H1 (cell line): ENCODE data around the gene WRAP53. TPM values are rescaled to one million over a fixed set of nuclear protein-coding genes. Genes with fewer than 3 reads are reported as not detected.

Experiments used
- CTCF ChIA-PET: fragments of 300-600 bp; sonication (Branson Sonifier 250); formaldehyde crosslinking; loops from one replicate; lab custom pipeline; 2021; ENCODE audit not compliant: partially characterized antibody; lab: Charles Lee
- POLR2A ChIA-PET: fragments of 300-600 bp; sonication (Branson Sonifier 250); formaldehyde crosslinking; loops from one replicate; lab custom pipeline; 2021; ENCODE audit warnings: inconsistent platforms; ENCODE audit not compliant: partially characterized antibody; lab: Charles Lee
- DNase-seq, 2 experiments: peaks; one replicate each; pipeline versions ENCODE4 v3.0.0 to v3.0.0-alpha.2; 2010 to 2022; ENCODE audit warnings: low spot score in 2 of 2, low read depth in 1 of 2, mixed read lengths in 1 of 2
- FAIRE-seq: peaks from 2 replicates; lab custom pipeline; 2011; peaks lifted over from hg19 to GRCh38; lab: Jason Lieb, UNC
- H2AFZ ChIP-seq: 2 replicates; pipeline ENCODE4 v1.8.1; 2012; ENCODE audit warnings: low read length, inconsistent platforms
- H2AK5ac ChIP-seq: 2 replicates; pipeline ENCODE4 v1.6.1; 2013; ENCODE audit warnings: low read depth, low read length
- H2BK120ac ChIP-seq: replicated peaks from 2 replicates; pipeline ENCODE3; 2013; ENCODE audit warnings: low read depth, low read length, inconsistent platforms
- H2BK12ac ChIP-seq: 2 replicates; pipeline ENCODE4 v1.6.1; 2013; ENCODE audit warnings: low read depth, low read length
- H2BK15ac ChIP-seq: 2 replicates; pipeline ENCODE4 v1.6.1; 2013; ENCODE audit warnings: low read length
- H2BK20ac ChIP-seq: 2 replicates; pipeline ENCODE4 v1.6.1; 2013; ENCODE audit warnings: low read length
- H2BK5ac ChIP-seq: 2 replicates; pipeline ENCODE4 v1.6.1; 2013; ENCODE audit warnings: low read depth, low read length
- H3K14ac ChIP-seq: 2 replicates; pipeline ENCODE4 v1.6.1; 2013; ENCODE audit warnings: inconsistent platforms; ENCODE audit not compliant: insufficient read length
- H3K18ac ChIP-seq: 2 replicates; pipeline ENCODE4 v1.6.1; 2013; ENCODE audit warnings: low read length; ENCODE audit errors: extremely low read depth
- H3K23ac ChIP-seq: 2 replicates; pipeline ENCODE4 v1.6.1; 2013; ENCODE audit warnings: inconsistent platforms; ENCODE audit not compliant: insufficient read length
- H3K23me2 ChIP-seq: 2 replicates; pipeline ENCODE4 v1.6.1; 2013; ENCODE audit warnings: low read depth, low read length
- H3K27ac ChIP-seq: 2 replicates; pipeline ENCODE4 v1.6.1; 2011; ENCODE audit warnings: low read depth, low read length, inconsistent platforms
- H3K27me3 ChIP-seq, 4 experiments: replicated peaks in 1 of 4; 1 replicate in 1 of 4; 2 replicates in 3 of 4; pipeline versions ENCODE4 v1.6.1 to v1.8.1; 2011 to 2013; ENCODE audit warnings: low read length in 3 of 4, mild to moderate bottlenecking in 3 of 4, inconsistent platforms in 2 of 4, mixed read lengths in 2 of 4, moderate library complexity in 1 of 4; ENCODE audit not compliant: control insufficient read depth in 3 of 4, insufficient read depth in 3 of 4; ENCODE audit errors: extremely low read depth in 1 of 4
- H3K36me3 ChIP-seq, 4 experiments: 2 replicates each; pipeline versions ENCODE4 v1.6.1 to v1.8.1; 2011 to 2013; ENCODE audit warnings: mild to moderate bottlenecking in 4 of 4, low read length in 3 of 4, moderate library complexity in 2 of 4, control low read depth in 1 of 4, inconsistent platforms in 1 of 4; ENCODE audit not compliant: insufficient read depth in 4 of 4, control insufficient read depth in 2 of 4
- H3K4ac ChIP-seq: replicated peaks from 2 replicates; pipeline ENCODE3; 2013; ENCODE audit warnings: low read length, low read depth, mixed read lengths, inconsistent platforms; ENCODE audit not compliant: insufficient read length
- H3K4me1 ChIP-seq, 4 experiments: replicated peaks in 1 of 4; 1 replicate in 1 of 4; 2 replicates in 3 of 4; pipeline versions ENCODE4 v1.6.1 to v1.8.1; 2011 to 2013; ENCODE audit warnings: low read length in 3 of 4, inconsistent platforms in 2 of 4, mixed read lengths in 1 of 4; ENCODE audit not compliant: insufficient read depth in 4 of 4, control insufficient read depth in 3 of 4
- H3K4me2 ChIP-seq, 2 experiments: 2 replicates each; pipeline versions ENCODE4 v1.6.1 to v1.8.1; 2011 to 2013; ENCODE audit warnings: low read depth in 2 of 2, low read length in 2 of 2, control low read depth in 1 of 2, inconsistent platforms in 1 of 2, mild to moderate bottlenecking in 1 of 2; ENCODE audit not compliant: insufficient read depth in 1 of 2
- H3K4me3 ChIP-seq, 4 experiments: fragments of 200-600, 300-600 bp in 1 of 4; sonication (generic), shearing (Covaris generic), sonication (Bioruptor Twin) in 1 of 4; 2 replicates each; pipeline versions ENCODE4 v1.5.1 to v1.8.1; 2011 to 2016; ENCODE audit warnings: low read length in 4 of 4, low read depth in 3 of 4, control low read depth in 2 of 4, inconsistent platforms in 2 of 4, mild to moderate bottlenecking in 2 of 4, mixed read lengths in 1 of 4, moderate library complexity in 1 of 4; ENCODE audit not compliant: insufficient read depth in 2 of 4; ENCODE audit errors: extremely low read depth in 1 of 4
- H3K56ac ChIP-seq: replicated peaks from 2 replicates; pipeline ENCODE3; 2013; ENCODE audit warnings: low read depth, mild to moderate bottlenecking, mixed read lengths, low read length, inconsistent platforms; ENCODE audit not compliant: insufficient read length
- H3K79me1 ChIP-seq: 2 replicates; pipeline ENCODE4 v1.6.1; 2013; ENCODE audit warnings: low read depth, low read length, control low read depth
- H3K79me2 ChIP-seq, 2 experiments: 2 replicates each; pipeline versions ENCODE4 v1.6.1 to v1.8.1; 2012 to 2013; ENCODE audit warnings: low read length in 2 of 2, mild to moderate bottlenecking in 2 of 2, inconsistent platforms in 1 of 2; ENCODE audit not compliant: insufficient read depth in 2 of 2, control insufficient read depth in 1 of 2
- H3K9ac ChIP-seq, 4 experiments: replicated peaks in 1 of 4; 1 replicate in 1 of 4; 2 replicates in 3 of 4; pipeline versions ENCODE4 v1.6.1 to v1.8.1; 2011 to 2013; ENCODE audit warnings: low read depth in 3 of 4, low read length in 3 of 4, control low read depth in 2 of 4, mild to moderate bottlenecking in 2 of 4, moderate library complexity in 2 of 4, inconsistent platforms in 1 of 4; ENCODE audit errors: extremely low read depth in 1 of 4
- H3K9me3 ChIP-seq, 2 experiments: 2 replicates each; pipeline versions ENCODE4 v1.6.1 to v1.8.1; 2012 to 2013; ENCODE audit warnings: mild to moderate bottlenecking in 2 of 2, moderate library complexity in 2 of 2, control low read depth in 1 of 2, inconsistent platforms in 1 of 2, low read depth in 1 of 2, low read length in 1 of 2, mixed read lengths in 1 of 2; ENCODE audit not compliant: insufficient read depth in 2 of 2
- H4K20me1 ChIP-seq, 2 experiments: replicated peaks in 1 of 2; 2 replicates each; pipeline versions ENCODE3 to v1.8.1; 2011 to 2013; ENCODE audit warnings: inconsistent platforms in 2 of 2, low read length in 2 of 2, mild to moderate bottlenecking in 1 of 2; ENCODE audit not compliant: insufficient read depth in 2 of 2, control insufficient read depth in 1 of 2
- H4K5ac ChIP-seq: 2 replicates; pipeline ENCODE4 v1.6.1; 2013; ENCODE audit warnings: low read length, low read depth, mixed read lengths, inconsistent platforms; ENCODE audit not compliant: insufficient read length
- H4K8ac ChIP-seq: 2 replicates; pipeline ENCODE4 v1.8.0; 2013; ENCODE audit warnings: mild to moderate bottlenecking, moderate library complexity, low read length, inconsistent platforms; ENCODE audit not compliant: insufficient read depth; ENCODE audit errors: extremely low read depth
- H4K91ac ChIP-seq: replicated peaks from 2 replicates; pipeline ENCODE3; 2013; ENCODE audit warnings: low read length, mixed read lengths, inconsistent platforms; ENCODE audit not compliant: insufficient read length
- CBX5 ChIP-seq: fragments of 300-800, 300-1000 bp; sonication (generic); IDR thresholded peaks from 2 replicates; pipeline ENCODE4 v1.7.1; 2016; ENCODE audit warnings: antibody characterized with exemption, low read length, low read depth
- CBX8 ChIP-seq: fragments of 300-800, 300-1000 bp; sonication (generic); IDR thresholded peaks from 2 replicates; pipeline ENCODE4 v1.7.1; 2016; ENCODE audit warnings: low read depth, low read length, borderline replicate concordance
- JUND ChIP-seq: IDR thresholded peaks from 2 replicates; pipeline ENCODE4 v1.6.1; 2011; ENCODE audit warnings: mild to moderate bottlenecking, improper control_type of control experiment, low read length
- KDM4A ChIP-seq: IDR thresholded peaks from one replicate; pipeline ENCODE4 v1.7.1; 2012; ENCODE audit warnings: low read depth, mild to moderate bottlenecking, moderate library complexity, low read length, inconsistent platforms; ENCODE audit not compliant: severe bottlenecking
- SAP30 ChIP-seq: fragments of 300-600 bp; sonication (generic); IDR thresholded peaks from 2 replicates; pipeline ENCODE4 v1.7.1; 2012; ENCODE audit warnings: low read length, moderate library complexity, mild to moderate bottlenecking, inconsistent platforms; ENCODE audit not compliant: insufficient read depth, insufficient replicate concordance
- SIX5 ChIP-seq: IDR thresholded peaks from 2 replicates; pipeline ENCODE4 v1.6.1; 2011; ENCODE audit warnings: mild to moderate bottlenecking, low read depth, low read length
- SP4 ChIP-seq: IDR thresholded peaks from 2 replicates; pipeline ENCODE4 v1.6.1; 2012; ENCODE audit warnings: low read length, inconsistent platforms
- SUZ12 ChIP-seq: fragments of 200-600 bp; sonication (generic); IDR thresholded peaks from 2 replicates; pipeline ENCODE4 v1.6.1; 2012; ENCODE audit warnings: mild to moderate bottlenecking, inconsistent platforms, low read length, moderate library complexity, mixed read lengths
- WGBS, 2 experiments: shearing (Covaris generic) in 1 of 2; methylation state at CpG; one replicate each; pipeline versions ENCODE4 v1.1.6 to v1.1.7; 2013 to 2015; ENCODE audit warnings: low lambda C conversion rate in 2 of 2, mixed read lengths in 2 of 2, inconsistent platforms in 1 of 2, low coverage in 1 of 2, missing lambda C conversion rate in 1 of 2; ENCODE audit not compliant: insufficient replicate concordance in 2 of 2, insufficient coverage in 1 of 2, insufficient read length in 1 of 2; ENCODE audit errors: extremely low coverage in 1 of 2, missing lambda C conversion rate in 1 of 2; 5-methylcytosine and 5-hydroxymethylcytosine counted together
- polyA plus RNA-seq, 7 experiments: library from polyadenylated mRNA; depleted of rRNA in 3 of 7; stranded (reverse) in 5 of 7; unstranded in 2 of 7; fragments of >200 nt in 5 of 7; fragments of 200-250 nt in 2 of 7; gene quantifications; 1 replicate in 5 of 7; 2 replicates in 1 of 7; 4 replicates in 1 of 7; pipeline versions ENCODE4 v1.2.1 to v1.2.3, GENCODE V29; 2011 to 2013; ENCODE audit warnings: missing spikeins in 2 of 7, mixed read lengths in 2 of 7
- total RNA-seq: library from RNA; stranded (reverse); fragmentation: NEBNext Ultra II Directional; extraction: Animal tissue kit (Norgen Biotek cat#: 25700); gene quantifications from 2 replicates; pipeline ENCODE4 v1.2.1, GENCODE V29; 2021

WRAP53 gene
- total and polyA plus RNA-seq, 2 of the 8 experiments (the other 6 are each of a cell fraction or from before 2014, with no cell fraction given) = 29.2 to 30.1 TPM

DNA sequence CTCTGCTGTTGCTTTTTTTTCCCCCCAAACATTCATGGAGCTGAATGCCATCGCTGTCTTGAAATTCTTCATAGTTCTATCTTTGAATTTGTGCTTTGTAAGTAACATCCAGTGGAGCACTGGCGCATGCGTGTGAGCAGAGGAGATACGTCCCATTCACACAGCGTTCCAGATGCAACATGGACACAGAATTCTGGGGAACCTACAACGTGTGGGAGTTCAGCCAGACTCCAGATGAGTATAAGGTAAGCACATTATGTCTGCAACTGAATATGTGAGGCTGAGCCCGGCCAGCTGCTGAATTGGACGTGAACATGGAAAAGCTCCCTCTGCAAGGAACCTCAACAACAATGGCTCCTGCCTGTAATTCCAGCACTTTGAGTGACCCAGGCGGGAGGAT is 41.8 kb upstream of the WRAP53 start:
- H2AFZ ChIP-seq = no peak overlapping the region
- no peak overlapping the region for H3K23ac ChIP-seq
- no peak overlapping the region for H4K8ac ChIP-seq
- TF ChIP-seq SP4 = no peak
- no peak for TF ChIP-seq JUND
- no peak for TF ChIP-seq SAP30
- TF ChIP-seq CBX5 = no peak
- no peak for TF ChIP-seq SUZ12
- no peak for TF ChIP-seq CBX8
- no peak for TF ChIP-seq KDM4A
- TF ChIP-seq SIX5 = no peak
- H3K18ac ChIP-seq = no peak overlapping the region
- WGBS, 2 experiments = 82% methylated on average over 9 of the region's 9 CpGs; no CpG with 5 or more reads in 1 of the 2 experiments
- no peak overlapping the region for H3K4me2 ChIP-seq
- no peaks in the 10 kb centered on the region for H3K9me3 ChIP-seq
- no peak overlapping the region for H4K5ac ChIP-seq
- H3K79me1 ChIP-seq = no peaks in the 10 kb centered on the region
- no peak overlapping the region for H2BK5ac ChIP-seq
- H3K56ac ChIP-seq = no peak overlapping the region
- FAIRE-seq (no peak), DNase-seq (no peak)
- H3K4ac ChIP-seq = no peak overlapping the region
- CTCF ChIA-PET = interaction anchor here (1.0 to 18.2 kb wide), 6 partner anchors 13 to 41 kb away, joined by 3 to 211 read pairs (median 13); partner anchors contain the start of genes SAT2, SHBG, TP53 and WRAP53
- H3K79me2 ChIP-seq = no peaks in the 10 kb centered on the region
- H3K9ac ChIP-seq = no peak overlapping the region
- H2BK12ac ChIP-seq = no peak overlapping the region
- H2BK20ac ChIP-seq = no peak overlapping the region
- H2BK15ac ChIP-seq = no peak overlapping the region
- peaks cover 9% of the 10 kb centered on the region for H3K23me2 ChIP-seq
- no peak overlapping the region for H4K91ac ChIP-seq
- no peak overlapping the region for H2AK5ac ChIP-seq
- H3K14ac ChIP-seq = no peak overlapping the region
- no peak overlapping the region for H3K27ac ChIP-seq
- peaks cover 0 to 1% of the 10 kb centered on the region in 2 experiments for H4K20me1 ChIP-seq
- H3K36me3 ChIP-seq = no peaks in the 10 kb centered on the region
- POLR2A ChIA-PET = interaction anchor here (58.0 to 79.4 kb wide), 2 partner anchors 6 to 20 kb away, joined by 2272 read pairs; partner anchors contain the start of genes ATP1B2, FXR2, SAT2 and SHBG
- no peak overlapping the region for H3K4me3 ChIP-seq
- no peak overlapping the region for H2BK120ac ChIP-seq
- H3K27me3 ChIP-seq = peaks cover 0 to 4% (median 1%) of the 10 kb centered on the region in 4 experiments; a peak in 3 of 7 replicates
- H3K4me1 ChIP-seq = peaks cover 0 to 7% (median 4%) of the 10 kb centered on the region in 4 experiments; a peak in 5 of 7 replicates
